ENCODE results near the gene NOP10.

NOP10 gene

GRCh38 chr15:34370129-34370528 lies 27.2 kb upstream of the NOP10 start:
- TF ChIP-seq, protein P1, sequence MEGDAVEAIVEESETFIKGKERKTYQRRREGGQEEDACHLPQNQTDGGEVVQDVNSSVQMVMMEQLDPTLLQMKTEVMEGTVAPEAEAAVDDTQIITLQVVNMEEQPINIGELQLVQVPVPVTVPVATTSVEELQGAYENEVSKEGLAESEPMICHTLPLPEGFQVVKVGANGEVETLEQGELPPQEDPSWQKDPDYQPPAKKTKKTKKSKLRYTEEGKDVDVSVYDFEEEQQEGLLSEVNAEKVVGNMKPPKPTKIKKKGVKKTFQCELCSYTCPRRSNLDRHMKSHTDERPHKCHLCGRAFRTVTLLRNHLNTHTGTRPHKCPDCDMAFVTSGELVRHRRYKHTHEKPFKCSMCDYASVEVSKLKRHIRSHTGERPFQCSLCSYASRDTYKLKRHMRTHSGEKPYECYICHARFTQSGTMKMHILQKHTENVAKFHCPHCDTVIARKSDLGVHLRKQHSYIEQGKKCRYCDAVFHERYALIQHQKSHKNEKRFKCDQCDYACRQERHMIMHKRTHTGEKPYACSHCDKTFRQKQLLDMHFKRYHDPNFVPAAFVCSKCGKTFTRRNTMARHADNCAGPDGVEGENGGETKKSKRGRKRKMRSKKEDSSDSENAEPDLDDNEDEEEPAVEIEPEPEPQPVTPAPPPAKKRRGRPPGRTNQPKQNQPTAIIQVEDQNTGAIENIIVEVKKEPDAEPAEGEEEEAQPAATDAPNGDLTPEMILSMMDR (IDR thresholded peaks at IDR 0.05; ENCODE audit: low read length, missing control alignments), result no peak
- no peak for DNase-seq (ENCODE audit: low read depth)
- H3K4me3 ChIP-seq (replicated peaks; ENCODE audit: low read depth, low read length), result no peak overlapping the region

GRCh38 chr15:34367101-34368081 lies 24.5 kb upstream of the NOP10 start, which contains the start of gene LPCAT4:
Gene LPCAT4, minus strand, starts transcription at chr15:34367196. Its CDS starts 96 bp downstream, at chr15:34367100.
- TF ChIP-seq, protein P1 (IDR thresholded peaks at IDR 0.05; ENCODE audit: low read length, missing control alignments), result peak; percentile 81
- peak within 1 kb of the TSS; percentile 85 for H3K4me3 ChIP-seq (replicated peaks; ENCODE audit: low read depth, low read length)
- peak; percentile 86 for DNase-seq (ENCODE audit: low read depth)

- DNase-seq (ENCODE audit: low read depth), result peak; percentile 56
- H3K4me3 ChIP-seq (replicated peaks; ENCODE audit: low read depth, low read length), result peak overlapping the region; percentile 85
- TF ChIP-seq, protein P1 (IDR thresholded peaks at IDR 0.05; ENCODE audit: low read length, missing control alignments), result no peak
Measured at GRCh38 chr15:34366271-34367065, 23.5 kb upstream of the NOP10 start.

DNA sequence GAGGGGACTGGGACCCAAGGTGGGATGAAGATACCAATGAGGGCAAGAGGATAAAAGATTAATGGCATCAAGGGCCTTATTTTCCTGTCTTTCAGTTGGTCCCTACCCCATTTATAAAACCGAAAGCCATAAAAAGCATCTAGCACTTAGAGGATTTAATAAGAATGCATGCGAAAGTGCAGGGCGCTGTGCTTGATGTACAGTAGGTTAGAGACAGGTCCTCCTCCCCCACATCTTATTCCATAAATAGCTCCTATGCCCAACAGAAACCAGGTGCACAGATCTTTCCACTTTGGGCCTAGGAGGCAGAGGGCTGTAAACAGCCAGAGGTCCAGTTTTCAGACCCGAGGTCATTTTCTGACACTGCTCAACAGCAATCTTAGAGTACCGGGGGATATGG lies 22.9 kb upstream of the NOP10 start:
- H3K4me3 ChIP-seq (replicated peaks; ENCODE audit: low read depth, low read length), result peak overlapping the region; percentile 85
- no peak for DNase-seq (ENCODE audit: low read depth)
- TF ChIP-seq, protein P1 (IDR thresholded peaks at IDR 0.05; ENCODE audit: low read length, missing control alignments), result no peak

DNA sequence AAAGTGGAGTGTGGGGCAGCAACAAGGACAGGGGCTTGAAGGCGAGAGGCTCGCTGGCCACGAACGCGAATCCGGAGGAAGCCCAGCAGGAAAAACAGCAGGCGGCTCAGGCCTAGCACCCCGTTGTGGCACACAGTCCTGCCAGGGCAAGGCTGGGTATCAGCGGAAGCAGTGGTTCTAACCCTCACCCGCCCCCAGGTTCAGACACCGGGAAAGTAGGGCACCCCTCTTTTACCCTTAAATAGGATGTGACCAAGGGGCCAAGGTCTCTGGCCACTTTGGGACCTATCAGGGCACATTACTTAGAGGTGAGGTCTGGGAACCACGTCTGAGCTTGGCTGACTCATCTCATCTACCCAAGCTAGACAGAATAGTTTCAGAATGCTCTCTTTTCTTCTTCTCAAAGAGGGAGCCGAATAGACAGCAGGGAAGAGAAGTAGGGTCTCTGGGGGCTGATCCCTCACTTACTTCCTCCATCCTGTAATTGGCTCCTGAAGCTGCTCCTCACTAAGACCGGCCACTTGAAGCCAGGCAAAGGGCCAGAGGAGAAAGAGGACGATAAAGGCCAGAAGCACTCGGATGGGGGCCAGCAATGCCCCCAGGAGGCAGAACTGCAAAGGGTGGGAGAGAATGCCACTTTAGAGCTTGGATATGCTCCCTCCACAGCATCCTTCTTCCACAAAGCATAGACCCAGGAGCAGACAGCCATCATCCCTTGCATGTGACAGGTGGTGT lies 22.3 kb upstream of the NOP10 start:
- TF ChIP-seq, protein P1 (IDR thresholded peaks at IDR 0.05; ENCODE audit: low read length, missing control alignments), result no peak
- DNase-seq (ENCODE audit: low read depth), result no peak
- H3K4me3 ChIP-seq (replicated peaks; ENCODE audit: low read depth, low read length), result peak overlapping the region; percentile 85

- DNase-seq (ENCODE audit: low read depth), result no peak
- no peak overlapping the region for H3K4me3 ChIP-seq (replicated peaks; ENCODE audit: low read depth, low read length)
- TF ChIP-seq, protein P1 (IDR thresholded peaks at IDR 0.05; ENCODE audit: low read length, missing control alignments), result no peak
Measured at GRCh38 chr15:34364041-34364440, 21.1 kb upstream of the NOP10 start.
